Measurements from ENCODE around the gene SLC25A30. TPM values are rescaled to one million over a fixed set of nuclear protein-coding genes. Genes with fewer than 3 reads are reported as not detected.

SLC25A30 gene
- total RNA-seq, 1 experiment from 2014 or later, result 6.3 TPM

GRCh38 chr13:45411631-45412030, 6.5 kb downstream of the SLC25A30 start:
- no peaks in the 10 kb centered on the region for H3K9me3 ChIP-seq (ENCODE audit: control insufficient read depth, low read depth, low read length)
- H3K23ac ChIP-seq (ENCODE audit: insufficient read length, low read depth, low read length), result no peak overlapping the region
- no peak overlapping the region for H4K91ac ChIP-seq (ENCODE audit: insufficient read length, low read depth, low read length)
- H3K18ac ChIP-seq (ENCODE audit: insufficient read length, low read depth, low read length), result no peak overlapping the region
- no peaks in the 10 kb centered on the region for H3K27me3 Mint-ChIP-seq (ENCODE audit: low read depth)
- no peaks in the 10 kb centered on the region for H3K9me3 Mint-ChIP-seq
- no peak overlapping the region for H3T11ph ChIP-seq (ENCODE audit: low read length)
- no peak overlapping the region for H4K8ac ChIP-seq (replicated peaks; ENCODE audit: insufficient read length, low read depth, low read length)
- peaks cover 2 to 6% of the 10 kb centered on the region in 2 experiments for H3K4me1 Mint-ChIP-seq
- H3K9ac ChIP-seq (ENCODE audit: extremely low read depth, insufficient read length, low read length), result no peak overlapping the region
- no peaks in the 10 kb centered on the region for H3K4me1 ChIP-seq (ENCODE audit: insufficient read depth, low read length)
- H3K23me2 ChIP-seq (ENCODE audit: insufficient read length, low read depth, low read length, poor library complexity, severe bottlenecking), result no peaks in the 10 kb centered on the region
- no peaks in the 10 kb centered on the region for H4K20me1 ChIP-seq (ENCODE audit: control insufficient read depth, insufficient read depth, insufficient read length)
- H3K4ac ChIP-seq (ENCODE audit: low read depth, low read length), result no peak overlapping the region
- H3K27ac ChIP-seq (ENCODE audit: insufficient read length, low read depth, low read length), result no peak overlapping the region
- H3K14ac ChIP-seq (ENCODE audit: insufficient read depth, low read length), result no peak overlapping the region
- no peak overlapping the region for H2BK5ac ChIP-seq (ENCODE audit: insufficient read length, low read length)
- H3K79me2 ChIP-seq (ENCODE audit: insufficient read depth, low read length), result 0 out of 2 replicates have a peak, but pooled peaks cover 1% of the 10 kb centered on the region
- H2BK12ac ChIP-seq (ENCODE audit: insufficient read length, low read depth, low read length), result no peak overlapping the region
- no peak overlapping the region for H2BK15ac ChIP-seq (ENCODE audit: low read depth, low read length)
- peaks cover 4% of the 10 kb centered on the region for H3K79me1 ChIP-seq (ENCODE audit: insufficient read depth, low read depth, low read length, poor library complexity, severe bottlenecking)
- peak overlapping the region in 1 of 3 experiments; percentile 51; a peak in 1 of 7 replicates for H3K27ac Mint-ChIP-seq
- H2BK20ac ChIP-seq (ENCODE audit: low read depth, low read length, poor library complexity, severe bottlenecking), result no peak overlapping the region
- no peak overlapping the region for H2AK5ac ChIP-seq (ENCODE audit: insufficient read length, low read length)
- no peak for TF ChIP-seq CTCF (conservative IDR thresholded peaks at IDR 0.05)
- no peak overlapping the region for H3K4me3 Mint-ChIP-seq
- no peak overlapping the region for H3K4me2 ChIP-seq (ENCODE audit: insufficient read depth, insufficient read length, low read length)
- no peak overlapping the region for H3K56ac ChIP-seq (ENCODE audit: insufficient read length, low read depth, low read length)
- no peak overlapping the region for H2BK120ac ChIP-seq (ENCODE audit: low read depth, low read length, poor library complexity, severe bottlenecking)
- WGBS (ENCODE audit: extremely low coverage, insufficient read length, low lambda C conversion rate), result no CpG with 5 or more reads among the region's 4 CpGs
- no peak overlapping the region for H4K5ac ChIP-seq (ENCODE audit: insufficient read length, low read depth, low read length)
- DNase-seq, result no peak
- no peaks in the 10 kb centered on the region for H3K27me3 ChIP-seq (ENCODE audit: insufficient read depth, low read length)
- no peak overlapping the region for H2AFZ ChIP-seq (ENCODE audit: low read length)
- peaks cover 6 to 19% (median 7%) of the 10 kb centered on the region in 3 experiments; a peak in 6 of 7 replicates for H3K36me3 Mint-ChIP-seq (ENCODE audit: insufficient read depth in 1 of 3, low read depth in 3 of 3)
